ENCODE results near the gene FNDC7.

GRCh38 chr1:108758796-108759195 lies 46.1 kb downstream of the FNDC7 start:
- TF ChIP-seq RAD21 (IDR thresholded peaks at IDR 0.05; ENCODE audit: low read depth) (no peak), TAF1 (IDR thresholded peaks at IDR 0.05; ENCODE audit: low read depth) (no peak), MAX (IDR thresholded peaks at IDR 0.05) (no peak), EP300 (IDR thresholded peaks at IDR 0.05; ENCODE audit: borderline replicate concordance) (no peak), EGR1 (IDR thresholded peaks at IDR 0.05) (no peak), YY1 (IDR thresholded peaks at IDR 0.05; ENCODE audit: low read depth) (no peak), REST (IDR thresholded peaks at IDR 0.05; ENCODE audit: low read depth) (no peak), CEBPB (IDR thresholded peaks at IDR 0.05) (no peak)

Data from Ishikawa (cell line).